H1 (cell line): Measurements from ENCODE around the gene ADAMTS16. TPM values are rescaled to one million over a fixed set of nuclear protein-coding genes. Genes with fewer than 3 reads are reported as not detected.

Experiments used
- CTCF ChIA-PET: fragments of 300-600 bp; sonication (Branson Sonifier 250); formaldehyde crosslinking; loops from one replicate; lab custom pipeline; 2021; ENCODE audit not compliant: partially characterized antibody; lab: Charles Lee
- POLR2A ChIA-PET: fragments of 300-600 bp; sonication (Branson Sonifier 250); formaldehyde crosslinking; loops from one replicate; lab custom pipeline; 2021; ENCODE audit warnings: inconsistent platforms; ENCODE audit not compliant: partially characterized antibody; lab: Charles Lee
- DNase-seq, 2 experiments: peaks; one replicate each; pipeline versions ENCODE4 v3.0.0 to v3.0.0-alpha.2; 2010 to 2022; ENCODE audit warnings: low spot score in 2 of 2, low read depth in 1 of 2, mixed read lengths in 1 of 2
- FAIRE-seq: peaks from 2 replicates; lab custom pipeline; 2011; peaks lifted over from hg19 to GRCh38; lab: Jason Lieb, UNC
- H2AFZ ChIP-seq: 2 replicates; pipeline ENCODE4 v1.8.1; 2012; ENCODE audit warnings: low read length, inconsistent platforms
- H2AK5ac ChIP-seq: 2 replicates; pipeline ENCODE4 v1.6.1; 2013; ENCODE audit warnings: low read depth, low read length
- H2BK120ac ChIP-seq: replicated peaks from 2 replicates; pipeline ENCODE3; 2013; ENCODE audit warnings: low read depth, low read length, inconsistent platforms
- H2BK12ac ChIP-seq: 2 replicates; pipeline ENCODE4 v1.6.1; 2013; ENCODE audit warnings: low read depth, low read length
- H2BK15ac ChIP-seq: 2 replicates; pipeline ENCODE4 v1.6.1; 2013; ENCODE audit warnings: low read length
- H2BK20ac ChIP-seq: 2 replicates; pipeline ENCODE4 v1.6.1; 2013; ENCODE audit warnings: low read length
- H2BK5ac ChIP-seq: 2 replicates; pipeline ENCODE4 v1.6.1; 2013; ENCODE audit warnings: low read depth, low read length
- H3K14ac ChIP-seq: 2 replicates; pipeline ENCODE4 v1.6.1; 2013; ENCODE audit warnings: inconsistent platforms; ENCODE audit not compliant: insufficient read length
- H3K18ac ChIP-seq: 2 replicates; pipeline ENCODE4 v1.6.1; 2013; ENCODE audit warnings: low read length; ENCODE audit errors: extremely low read depth
- H3K23ac ChIP-seq: 2 replicates; pipeline ENCODE4 v1.6.1; 2013; ENCODE audit warnings: inconsistent platforms; ENCODE audit not compliant: insufficient read length
- H3K23me2 ChIP-seq: 2 replicates; pipeline ENCODE4 v1.6.1; 2013; ENCODE audit warnings: low read depth, low read length
- H3K27ac ChIP-seq: 2 replicates; pipeline ENCODE4 v1.6.1; 2011; ENCODE audit warnings: low read depth, low read length, inconsistent platforms
- H3K27me3 ChIP-seq, 4 experiments: replicated peaks in 1 of 4; 1 replicate in 1 of 4; 2 replicates in 3 of 4; pipeline versions ENCODE4 v1.6.1 to v1.8.1; 2011 to 2013; ENCODE audit warnings: low read length in 3 of 4, mild to moderate bottlenecking in 3 of 4, inconsistent platforms in 2 of 4, mixed read lengths in 2 of 4, moderate library complexity in 1 of 4; ENCODE audit not compliant: control insufficient read depth in 3 of 4, insufficient read depth in 3 of 4; ENCODE audit errors: extremely low read depth in 1 of 4
- H3K36me3 ChIP-seq, 4 experiments: 2 replicates each; pipeline versions ENCODE4 v1.6.1 to v1.8.1; 2011 to 2013; ENCODE audit warnings: mild to moderate bottlenecking in 4 of 4, low read length in 3 of 4, moderate library complexity in 2 of 4, control low read depth in 1 of 4, inconsistent platforms in 1 of 4; ENCODE audit not compliant: insufficient read depth in 4 of 4, control insufficient read depth in 2 of 4
- H3K4ac ChIP-seq: replicated peaks from 2 replicates; pipeline ENCODE3; 2013; ENCODE audit warnings: low read length, low read depth, mixed read lengths, inconsistent platforms; ENCODE audit not compliant: insufficient read length
- H3K4me1 ChIP-seq, 4 experiments: replicated peaks in 1 of 4; 1 replicate in 1 of 4; 2 replicates in 3 of 4; pipeline versions ENCODE4 v1.6.1 to v1.8.1; 2011 to 2013; ENCODE audit warnings: low read length in 3 of 4, inconsistent platforms in 2 of 4, mixed read lengths in 1 of 4; ENCODE audit not compliant: insufficient read depth in 4 of 4, control insufficient read depth in 3 of 4
- H3K4me2 ChIP-seq, 2 experiments: 2 replicates each; pipeline versions ENCODE4 v1.6.1 to v1.8.1; 2011 to 2013; ENCODE audit warnings: low read depth in 2 of 2, low read length in 2 of 2, control low read depth in 1 of 2, inconsistent platforms in 1 of 2, mild to moderate bottlenecking in 1 of 2; ENCODE audit not compliant: insufficient read depth in 1 of 2
- H3K4me3 ChIP-seq, 4 experiments: fragments of 200-600, 300-600 bp in 1 of 4; sonication (generic), shearing (Covaris generic), sonication (Bioruptor Twin) in 1 of 4; 2 replicates each; pipeline versions ENCODE4 v1.5.1 to v1.8.1; 2011 to 2016; ENCODE audit warnings: low read length in 4 of 4, low read depth in 3 of 4, control low read depth in 2 of 4, inconsistent platforms in 2 of 4, mild to moderate bottlenecking in 2 of 4, mixed read lengths in 1 of 4, moderate library complexity in 1 of 4; ENCODE audit not compliant: insufficient read depth in 2 of 4; ENCODE audit errors: extremely low read depth in 1 of 4
- H3K56ac ChIP-seq: replicated peaks from 2 replicates; pipeline ENCODE3; 2013; ENCODE audit warnings: low read depth, mild to moderate bottlenecking, mixed read lengths, low read length, inconsistent platforms; ENCODE audit not compliant: insufficient read length
- H3K79me1 ChIP-seq: 2 replicates; pipeline ENCODE4 v1.6.1; 2013; ENCODE audit warnings: low read depth, low read length, control low read depth
- H3K79me2 ChIP-seq, 2 experiments: 2 replicates each; pipeline versions ENCODE4 v1.6.1 to v1.8.1; 2012 to 2013; ENCODE audit warnings: low read length in 2 of 2, mild to moderate bottlenecking in 2 of 2, inconsistent platforms in 1 of 2; ENCODE audit not compliant: insufficient read depth in 2 of 2, control insufficient read depth in 1 of 2
- H3K9ac ChIP-seq, 4 experiments: replicated peaks in 1 of 4; 1 replicate in 1 of 4; 2 replicates in 3 of 4; pipeline versions ENCODE4 v1.6.1 to v1.8.1; 2011 to 2013; ENCODE audit warnings: low read depth in 3 of 4, low read length in 3 of 4, control low read depth in 2 of 4, mild to moderate bottlenecking in 2 of 4, moderate library complexity in 2 of 4, inconsistent platforms in 1 of 4; ENCODE audit errors: extremely low read depth in 1 of 4
- H3K9me3 ChIP-seq, 2 experiments: 2 replicates each; pipeline versions ENCODE4 v1.6.1 to v1.8.1; 2012 to 2013; ENCODE audit warnings: mild to moderate bottlenecking in 2 of 2, moderate library complexity in 2 of 2, control low read depth in 1 of 2, inconsistent platforms in 1 of 2, low read depth in 1 of 2, low read length in 1 of 2, mixed read lengths in 1 of 2; ENCODE audit not compliant: insufficient read depth in 2 of 2
- H4K20me1 ChIP-seq, 2 experiments: replicated peaks in 1 of 2; 2 replicates each; pipeline versions ENCODE3 to v1.8.1; 2011 to 2013; ENCODE audit warnings: inconsistent platforms in 2 of 2, low read length in 2 of 2, mild to moderate bottlenecking in 1 of 2; ENCODE audit not compliant: insufficient read depth in 2 of 2, control insufficient read depth in 1 of 2
- H4K5ac ChIP-seq: 2 replicates; pipeline ENCODE4 v1.6.1; 2013; ENCODE audit warnings: low read length, low read depth, mixed read lengths, inconsistent platforms; ENCODE audit not compliant: insufficient read length
- H4K8ac ChIP-seq: 2 replicates; pipeline ENCODE4 v1.8.0; 2013; ENCODE audit warnings: mild to moderate bottlenecking, moderate library complexity, low read length, inconsistent platforms; ENCODE audit not compliant: insufficient read depth; ENCODE audit errors: extremely low read depth
- H4K91ac ChIP-seq: replicated peaks from 2 replicates; pipeline ENCODE3; 2013; ENCODE audit warnings: low read length, mixed read lengths, inconsistent platforms; ENCODE audit not compliant: insufficient read length
- SP2 ChIP-seq: IDR thresholded peaks from 2 replicates; pipeline ENCODE4 v1.6.1; 2012; ENCODE audit warnings: mild to moderate bottlenecking, low read length, inconsistent platforms
- WGBS, 2 experiments: shearing (Covaris generic) in 1 of 2; methylation state at CpG; one replicate each; pipeline versions ENCODE4 v1.1.6 to v1.1.7; 2013 to 2015; ENCODE audit warnings: low lambda C conversion rate in 2 of 2, mixed read lengths in 2 of 2, inconsistent platforms in 1 of 2, low coverage in 1 of 2, missing lambda C conversion rate in 1 of 2; ENCODE audit not compliant: insufficient replicate concordance in 2 of 2, insufficient coverage in 1 of 2, insufficient read length in 1 of 2; ENCODE audit errors: extremely low coverage in 1 of 2, missing lambda C conversion rate in 1 of 2; 5-methylcytosine and 5-hydroxymethylcytosine counted together
- polyA plus RNA-seq, 7 experiments: library from polyadenylated mRNA; depleted of rRNA in 3 of 7; stranded (reverse) in 5 of 7; unstranded in 2 of 7; fragments of >200 nt in 5 of 7; fragments of 200-250 nt in 2 of 7; gene quantifications; 1 replicate in 5 of 7; 2 replicates in 1 of 7; 4 replicates in 1 of 7; pipeline versions ENCODE4 v1.2.1 to v1.2.3, GENCODE V29; 2011 to 2013; ENCODE audit warnings: missing spikeins in 2 of 7, mixed read lengths in 2 of 7
- total RNA-seq: library from RNA; stranded (reverse); fragmentation: NEBNext Ultra II Directional; extraction: Animal tissue kit (Norgen Biotek cat#: 25700); gene quantifications from 2 replicates; pipeline ENCODE4 v1.2.1, GENCODE V29; 2021

Gene ADAMTS16
- total and polyA plus RNA-seq, 2 of the 8 experiments (the other 6 are each of a cell fraction or from before 2014, with no cell fraction given): 3.7 to 16.0 TPM

GRCh38 chr5:5209510-5210286 lies 69.6 kb downstream of the ADAMTS16 start:
- Histone ChIP-seq H3K4me3 (no peak overlapping the region), H3K27ac (no peak overlapping the region), H3K36me3 (no peaks in the 10 kb centered on the region), H2BK15ac (no peak overlapping the region), H2AK5ac (no peak overlapping the region), H3K18ac (no peak overlapping the region), H3K23me2 (no peaks in the 10 kb centered on the region), H3K23ac (no peak overlapping the region), H2BK5ac (no peak overlapping the region), H2BK20ac (no peak overlapping the region), H3K27me3 (no peaks in the 10 kb centered on the region), H3K56ac (no peak overlapping the region), H2AFZ (no peak overlapping the region), H2BK120ac (no peak overlapping the region), H3K79me2 (no peaks in the 10 kb centered on the region), H3K79me1 (no peaks in the 10 kb centered on the region), H3K4ac (no peak overlapping the region), H2BK12ac (no peak overlapping the region), H3K9ac (peak overlapping the region in 1 of 4 experiments; percentile 34; a peak in 1 of 7 replicates), H3K9me3 (no peaks in the 10 kb centered on the region), H4K8ac (no peak overlapping the region), H3K14ac (no peak overlapping the region), H3K4me2 (no peak overlapping the region), H4K5ac (no peak overlapping the region), H4K20me1 (no peaks in the 10 kb centered on the region), H3K4me1 (no peaks in the 10 kb centered on the region), H4K91ac (no peak overlapping the region)
- ChIA-PET POLR2A (no interaction called here), CTCF (interaction anchor here (1.0 to 1.1 kb wide), 2 partner anchors 23 to 54 kb away, joined by 3 read pairs; no protein-coding TSS in a partner anchor)
- WGBS, 2 experiments: 82% methylated on average over 5 of the region's 5 CpGs; no CpG with 5 or more reads in 1 of the 2 experiments
- FAIRE-seq: no peak
- no peak for DNase-seq
- no peak for TF ChIP-seq SP2
